GM21390 (cell line): ENCODE results near the gene SLC15A1.
"Not testable (repeated sequence)": the region's sequence is repeated elsewhere in the genome, so short reads cannot be mapped to it uniquely, and the experiment has no call there.

ENCODE experiments used
- ATAC-seq: cut with Tn5 transposase; IDR thresholded peaks from one replicate; pipeline ENCODE4 v1.9.1; 2021; ENCODE audit not compliant: unreplicated experiment

Gene SLC15A1

GRCh38 chr13:98664510-98664909, 88.0 kb downstream of the SLC15A1 start:
- no peak for ATAC-seq

DNA sequence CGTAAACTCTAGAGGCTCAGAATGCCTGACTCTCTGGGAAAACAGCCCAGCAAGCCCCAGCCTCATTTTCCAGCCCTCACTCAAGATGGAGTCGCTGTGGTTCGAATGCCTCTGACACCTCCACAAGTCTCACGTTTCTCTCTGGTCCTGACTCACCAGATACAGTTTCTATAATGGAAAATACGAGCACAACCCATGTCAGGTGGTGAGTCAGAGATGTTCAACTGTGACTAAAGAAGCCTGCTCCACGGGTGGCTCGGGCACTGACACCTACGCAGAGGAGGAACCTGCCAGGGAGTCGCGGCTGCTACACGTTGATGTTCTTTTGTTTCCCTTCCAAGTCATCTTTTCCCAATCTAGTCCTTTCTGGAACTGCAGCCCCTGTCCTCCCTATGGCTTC, 88.4 kb downstream of the SLC15A1 start:
- no peak for ATAC-seq

DNA sequence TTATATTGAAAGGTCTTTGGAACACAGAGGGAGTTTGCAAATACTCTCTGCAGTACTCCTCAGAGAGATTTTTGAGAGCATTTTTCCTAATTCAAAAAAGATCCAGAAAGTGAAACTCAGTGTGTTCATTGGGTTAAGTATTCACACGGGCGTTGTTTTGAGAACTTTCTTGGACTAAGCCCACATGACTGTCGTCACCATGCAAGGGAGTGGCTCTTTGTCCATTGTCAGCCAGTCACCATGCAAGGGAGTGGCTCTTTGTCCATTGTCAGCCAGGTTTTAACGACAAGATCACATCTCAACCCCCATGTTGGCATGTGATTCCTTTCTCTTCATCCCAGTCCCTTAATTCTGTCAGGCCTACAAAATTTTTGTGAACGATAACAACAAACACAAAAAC, 94.3 kb downstream of the SLC15A1 start:
- ATAC-seq: no peak

- no peak for ATAC-seq
Measured at GRCh38 chr13:98657506-98658085, 94.9 kb downstream of the SLC15A1 start.

DNA sequence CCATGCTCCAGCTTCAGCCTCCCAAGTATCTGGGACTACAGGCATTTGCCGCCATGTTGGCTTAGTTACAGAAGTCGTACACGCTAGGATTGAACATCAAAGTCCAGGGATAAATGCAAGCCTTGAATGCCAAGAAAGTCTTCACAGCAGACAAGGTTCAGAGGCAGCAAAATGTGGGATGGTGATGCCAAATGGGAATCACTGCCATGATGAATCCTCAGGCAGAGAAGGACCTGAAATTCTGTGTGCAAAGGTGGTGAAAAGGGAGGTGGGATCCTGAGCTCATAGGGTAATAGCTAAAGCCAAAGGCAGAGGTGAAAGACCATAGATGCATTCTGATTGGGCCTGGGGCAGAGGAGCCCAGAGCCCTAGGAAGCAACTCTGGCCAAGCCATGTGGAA, 96.2 kb downstream of the SLC15A1 start:
- no peak for ATAC-seq

- ATAC-seq: peak; percentile 93
Measured at GRCh38 chr13:98653463-98653985, 98.9 kb downstream of the SLC15A1 start.

DNA sequence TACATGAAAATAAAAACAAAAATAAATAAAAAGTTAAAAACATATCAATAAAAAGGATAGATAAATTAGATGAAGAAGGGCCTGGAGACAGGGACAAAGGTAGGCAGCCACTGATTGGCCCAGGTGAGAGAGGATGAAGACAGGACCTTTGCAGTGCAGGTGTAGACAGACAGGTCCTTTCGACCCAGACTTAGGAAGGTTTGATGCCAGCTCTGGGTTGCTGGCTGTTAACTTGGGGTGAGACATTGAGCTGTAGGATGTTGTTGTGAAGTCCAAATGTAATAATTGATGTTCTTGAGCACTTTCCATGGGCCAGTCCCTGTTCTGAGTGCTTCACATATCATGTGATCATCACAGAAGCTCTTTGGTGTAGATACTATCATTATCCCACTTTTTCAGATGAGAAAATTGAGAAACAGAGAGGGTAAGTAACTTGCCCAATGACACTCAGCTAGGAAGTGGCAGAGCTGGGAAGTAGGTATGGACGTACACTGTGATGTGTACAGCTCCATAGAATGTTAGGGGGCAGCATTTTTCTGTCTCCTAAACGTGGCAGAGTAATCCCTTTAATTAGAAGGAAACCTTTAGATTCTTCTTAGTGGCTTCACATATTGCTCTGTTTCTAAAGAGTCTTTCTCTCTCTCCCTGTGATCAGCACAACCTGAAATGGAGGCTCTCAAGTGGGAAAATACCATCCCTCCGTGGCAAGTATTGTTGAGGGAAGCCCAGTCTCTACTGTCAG, 99.6 kb downstream of the SLC15A1 start:
- no peak for ATAC-seq

DNA sequence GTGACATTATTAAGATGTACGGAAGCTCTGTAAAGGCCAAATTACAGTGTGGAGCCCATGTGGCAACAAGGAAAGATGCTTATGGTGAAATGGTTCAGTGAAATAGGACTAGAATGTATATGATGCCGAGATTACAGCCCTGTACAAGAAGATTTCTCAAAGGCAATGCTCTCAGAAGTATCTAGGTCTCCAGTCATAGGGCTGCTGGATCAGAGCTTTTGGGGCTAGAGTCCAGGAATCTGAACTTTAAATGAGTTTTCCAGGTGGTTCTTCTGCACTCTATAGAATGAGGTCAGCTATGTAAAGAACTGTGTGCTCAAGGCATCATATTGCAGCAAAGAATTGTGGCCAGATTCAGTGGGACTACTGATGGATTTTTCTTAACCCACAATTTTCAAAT, 100.2 kb downstream of the SLC15A1 start:
- ATAC-seq: no peak

GRCh38 chr13:98651744-98652143, 100.7 kb downstream of the SLC15A1 start:
- ATAC-seq: no peak

- ATAC-seq: no peak
Measured at GRCh38 chr13:98650396-98651107, 101.9 kb downstream of the SLC15A1 start.

GRCh38 chr13:98649861-98650260, 102.6 kb downstream of the SLC15A1 start:
- no peak for ATAC-seq

DNA sequence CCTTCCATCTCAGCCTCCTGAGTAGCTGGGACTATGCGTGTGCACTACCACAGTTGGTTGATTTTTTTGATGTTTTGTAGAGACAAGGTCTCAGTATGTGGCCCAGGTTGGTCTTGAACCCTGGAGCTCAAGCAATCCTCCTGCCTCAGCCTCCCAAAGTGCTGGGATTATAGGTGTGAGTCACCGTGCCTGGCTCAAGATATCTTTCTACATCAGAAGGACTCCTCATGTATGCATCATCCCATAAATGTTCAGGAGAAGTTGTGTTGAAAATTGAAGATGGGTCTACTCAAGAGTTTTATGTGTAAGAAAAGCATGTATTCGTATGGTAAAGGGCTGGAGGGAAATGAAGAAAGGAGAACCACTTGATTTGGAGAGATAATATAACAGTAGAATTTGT, 103.8 kb downstream of the SLC15A1 start:
- no peak for ATAC-seq

GRCh38 chr13:98648141-98648540, 104.3 kb downstream of the SLC15A1 start:
- no peak for ATAC-seq

- no peak for ATAC-seq
Measured at GRCh38 chr13:98647121-98647520, 105.4 kb downstream of the SLC15A1 start.

DNA sequence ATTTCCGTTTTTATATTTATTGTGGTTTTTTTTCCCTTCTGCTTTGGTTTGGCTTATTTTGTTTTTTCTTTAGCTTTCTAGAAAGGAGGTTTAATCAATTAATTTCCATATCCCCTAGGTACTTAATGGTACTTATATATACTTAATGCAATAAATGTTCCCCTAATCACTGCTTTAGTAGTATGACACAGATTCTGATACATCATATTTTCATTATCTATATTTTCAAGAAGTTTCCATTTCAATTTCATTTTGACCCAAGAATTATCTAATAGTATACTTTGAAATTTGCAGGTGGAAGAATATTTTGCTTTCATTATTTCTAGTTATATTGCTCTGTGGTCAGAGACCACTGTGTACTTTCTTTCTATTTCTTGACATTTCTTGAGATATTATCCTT, 109.0 kb downstream of the SLC15A1 start:
- no peak for ATAC-seq

- ATAC-seq: no peak
Measured at GRCh38 chr13:98641075-98641474, 111.4 kb downstream of the SLC15A1 start.

GRCh38 chr13:98639785-98640184, 112.7 kb downstream of the SLC15A1 start:
- not testable (repeated sequence) for ATAC-seq

GRCh38 chr13:98638352-98638751, 114.1 kb downstream of the SLC15A1 start:
- ATAC-seq: not testable (repeated sequence)
